HG03439 (cell line): ENCODE measurements around the gene SKAP1.
"Not testable (repeated sequence)": the region's sequence is repeated elsewhere in the genome, so short reads cannot be mapped to it uniquely, and the experiment has no call there.

ENCODE experiments used
- ATAC-seq: cut with Tn5 transposase; IDR thresholded peaks from one replicate; pipeline ENCODE4 v1.9.1; 2021; ENCODE audit warnings: mild to moderate bottlenecking, moderate library complexity; ENCODE audit not compliant: unreplicated experiment

Gene SKAP1

GRCh38 chr17:48294020-48294805 lies 135.8 kb downstream of the SKAP1 start:
- no peak for ATAC-seq

DNA sequence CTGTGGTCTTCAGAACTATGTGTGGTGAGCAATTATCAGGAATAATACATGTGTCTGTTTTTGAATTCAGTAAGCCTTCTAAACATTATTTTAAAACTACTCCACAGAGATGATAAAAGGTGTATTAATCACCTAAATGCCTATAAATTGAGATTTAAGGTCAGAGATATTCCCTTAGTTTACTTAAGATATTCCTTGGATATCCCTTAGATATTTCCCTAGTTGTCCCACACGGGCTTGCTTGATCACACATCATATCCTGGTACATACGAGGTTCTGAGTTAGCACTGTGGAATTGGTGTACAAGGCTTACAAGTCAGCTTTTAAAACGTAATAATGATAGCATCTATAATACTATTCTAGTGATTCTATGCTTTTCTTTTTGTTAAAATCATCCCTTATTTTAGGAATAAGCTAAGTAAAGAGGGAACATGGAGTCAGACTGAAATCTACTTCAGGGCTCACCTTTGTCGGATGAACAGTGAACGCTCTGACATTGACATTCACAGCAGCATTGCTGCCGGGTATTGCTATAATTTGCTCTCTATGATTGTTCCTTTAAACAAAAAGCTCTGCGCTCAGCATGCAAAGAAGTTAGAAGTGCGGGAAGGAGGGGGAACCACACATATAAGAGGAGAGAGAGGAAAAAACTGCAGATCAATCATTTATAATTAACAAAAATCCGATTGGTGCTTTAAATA lies 136.5 kb downstream of the SKAP1 start:
- no peak for ATAC-seq

- ATAC-seq: no peak
Observed at GRCh38 chr17:48290378-48290777, 139.6 kb downstream of the SKAP1 start.

DNA sequence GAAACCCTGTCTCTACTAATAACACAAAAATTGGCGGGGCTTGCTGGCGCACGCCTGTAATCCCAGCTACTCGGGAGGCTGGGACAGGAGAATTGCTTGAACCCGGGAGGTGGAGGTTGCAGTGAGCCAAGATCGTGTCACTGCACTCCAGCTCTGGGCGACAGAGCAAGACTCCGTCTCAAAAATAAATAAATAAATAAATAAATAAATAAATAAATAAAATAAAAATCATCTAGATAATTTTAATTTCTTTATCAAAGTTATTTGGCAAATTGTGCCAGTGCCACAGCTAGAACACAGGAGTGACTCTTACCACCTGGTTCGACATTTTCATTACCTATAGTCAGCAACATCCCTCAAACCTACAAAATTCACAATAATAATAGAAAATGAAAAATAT lies 143.1 kb downstream of the SKAP1 start:
- not testable (repeated sequence) for ATAC-seq

GRCh38 chr17:48285614-48286013 lies 144.4 kb downstream of the SKAP1 start:
- ATAC-seq: no peak

- no peak for ATAC-seq
Observed at GRCh38 chr17:48283907-48284306, 146.1 kb downstream of the SKAP1 start.

GRCh38 chr17:48283411-48283810 lies 146.6 kb downstream of the SKAP1 start:
- no peak for ATAC-seq

- ATAC-seq: no peak
Observed at GRCh38 chr17:48282303-48282702, 147.7 kb downstream of the SKAP1 start.

- ATAC-seq: no peak
Observed at GRCh38 chr17:48278760-48279491, 151.1 kb downstream of the SKAP1 start.

GRCh38 chr17:48276776-48277175 lies 153.2 kb downstream of the SKAP1 start:
- ATAC-seq: no peak

DNA sequence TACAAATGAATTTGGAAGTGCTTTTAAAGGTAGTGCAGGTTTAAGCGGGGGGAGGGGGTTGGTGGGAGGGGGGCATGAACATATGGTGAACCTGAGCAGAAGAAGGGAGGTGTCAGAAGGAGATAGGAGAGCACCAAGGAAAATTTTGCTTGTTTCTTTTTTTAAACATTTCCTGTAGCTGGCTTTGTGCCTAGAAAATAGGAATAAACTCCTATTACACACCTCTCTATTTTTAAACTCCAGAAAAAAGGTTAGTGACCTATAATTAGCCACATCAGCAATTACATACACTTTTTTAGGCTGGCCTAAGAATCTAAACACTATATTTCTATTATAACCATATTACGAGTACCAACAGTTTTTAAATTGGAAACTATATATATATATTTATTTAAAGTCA lies 159.1 kb downstream of the SKAP1 start:
- no peak for ATAC-seq

DNA sequence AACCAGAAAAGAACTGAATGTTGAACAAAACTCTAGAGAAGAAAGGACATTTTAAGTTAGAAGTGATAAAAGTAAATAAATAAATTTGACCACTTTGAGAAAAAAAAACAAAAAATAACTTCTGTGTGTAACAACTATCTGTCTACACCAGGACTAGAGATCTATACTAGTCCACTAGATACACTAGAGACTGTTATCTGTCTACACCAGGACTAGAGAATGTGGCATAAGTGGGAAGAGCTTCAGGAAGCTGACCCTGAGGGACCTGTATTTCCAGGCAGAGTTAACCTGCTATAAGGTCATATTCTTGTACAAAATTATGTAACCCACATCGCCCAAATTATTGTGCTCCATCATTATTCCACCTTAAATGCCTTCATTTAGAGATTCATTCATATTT lies 160.8 kb downstream of the SKAP1 start:
- ATAC-seq: no peak

GRCh38 chr17:48263731-48264035 lies 166.3 kb downstream of the SKAP1 start:
- no peak for ATAC-seq

DNA sequence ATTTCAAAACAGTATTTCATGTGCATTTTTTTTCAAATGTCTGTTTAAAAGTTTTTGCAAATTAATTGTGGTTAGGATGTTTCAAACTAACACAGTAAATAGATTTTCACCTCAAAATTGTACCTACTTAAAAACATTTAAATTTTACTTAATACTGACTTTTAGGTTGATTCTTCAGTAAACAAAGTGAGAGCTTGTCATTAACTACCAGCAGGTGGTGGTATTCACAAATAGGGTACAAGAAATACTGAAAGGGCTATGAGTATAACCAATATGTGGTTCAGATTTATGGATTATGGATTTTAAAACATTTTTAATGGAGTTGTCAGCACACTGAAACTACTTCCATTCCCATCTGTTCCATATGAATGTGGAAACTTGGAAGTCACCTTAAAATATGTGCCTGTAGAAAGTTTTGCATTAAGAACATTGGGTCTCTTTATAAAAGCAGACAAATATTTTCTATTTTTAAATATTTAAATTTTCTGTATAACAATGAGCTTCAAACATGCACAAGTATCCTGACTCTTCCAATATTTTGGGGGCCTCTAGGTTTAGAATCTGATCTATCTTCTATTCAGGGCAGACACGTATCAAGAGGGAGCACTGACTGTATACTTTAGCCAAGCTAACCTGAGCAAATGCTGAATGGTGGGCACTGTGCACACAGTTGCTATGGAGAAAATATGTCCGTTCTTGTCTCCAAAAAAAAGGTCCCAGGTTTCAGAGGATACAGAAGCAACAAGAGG lies 166.9 kb downstream of the SKAP1 start:
- ATAC-seq: no peak

DNA sequence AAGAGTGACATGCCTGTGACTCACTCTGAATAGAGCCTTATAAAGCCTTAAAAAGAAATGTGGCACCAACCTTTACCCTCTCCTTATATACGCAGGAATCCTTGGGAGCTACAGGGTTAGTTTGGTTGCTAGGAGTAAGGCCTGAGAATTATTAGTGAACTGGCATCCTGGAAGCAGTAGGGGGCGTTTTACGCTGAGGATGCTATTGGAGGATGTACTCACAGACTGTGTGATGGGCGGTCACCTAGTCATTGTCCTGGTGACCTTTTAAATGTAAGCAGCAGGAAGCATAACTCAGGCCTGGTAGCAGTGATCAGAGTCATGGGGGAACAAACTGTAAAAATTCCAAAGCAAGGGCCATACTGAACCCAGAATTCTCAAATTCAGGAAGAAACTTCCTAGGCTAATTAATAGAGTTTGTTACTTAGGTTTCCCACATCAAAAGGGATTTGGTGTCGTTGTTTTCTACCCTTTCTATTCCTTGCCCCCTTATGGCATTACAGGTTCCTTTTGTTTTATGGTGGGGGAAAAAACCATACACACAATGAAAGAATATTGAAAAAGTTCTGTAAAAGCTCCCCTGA lies 168.6 kb downstream of the SKAP1 start:
- ATAC-seq: no peak

GRCh38 chr17:48259694-48260291 lies 170.2 kb downstream of the SKAP1 start:
- ATAC-seq: no peak

GRCh38 chr17:48258331-48258730 lies 171.7 kb downstream of the SKAP1 start:
- no peak for ATAC-seq

- no peak for ATAC-seq
Observed at GRCh38 chr17:48255759-48256158, 174.3 kb downstream of the SKAP1 start.

DNA sequence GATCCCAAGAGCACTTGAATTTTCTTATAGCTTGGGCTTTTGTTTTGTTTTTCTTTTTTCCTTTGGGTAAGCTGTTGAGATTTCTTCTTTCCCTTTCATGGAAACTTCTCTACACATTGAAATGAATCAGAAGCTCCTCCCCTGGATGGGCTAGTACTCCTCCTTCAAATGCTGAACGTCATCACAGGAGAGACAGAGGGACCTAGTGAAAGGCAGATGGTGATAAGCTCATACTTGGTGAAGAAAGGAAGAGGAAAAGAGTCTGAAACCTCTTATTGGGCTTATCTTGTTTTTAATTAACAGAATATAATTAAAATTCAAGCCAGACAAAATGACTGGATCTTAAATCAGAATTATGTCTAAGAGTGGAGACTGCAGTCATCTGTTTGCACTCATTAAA lies 175.1 kb downstream of the SKAP1 start:
- no peak for ATAC-seq

- ATAC-seq: no peak
Observed at GRCh38 chr17:48253975-48254374, 176.0 kb downstream of the SKAP1 start.
